Uterus (tissue), 2 donors: ENCODE measurements around the gene TMEM270.

Source experiments
- CTCF ChIP-seq, 4 experiments: fragments of 200-600 bp in 2 of 4; fragments of 450-650 bp in 2 of 4; sonication (generic) in 2 of 4; IDR thresholded peaks; one replicate each; pipeline ENCODE4 v1.5.1; 2016 to 2019; ENCODE audit warnings: antibody characterized with exemption in 4 of 4, mild to moderate bottlenecking in 2 of 4, moderate library complexity in 1 of 4
- POLR2A ChIP-seq, 2 donors: fragments of 450-650 bp; IDR thresholded peaks; one replicate each; pipeline ENCODE4 v1.6.1; 2016; ENCODE audit warnings: antibody characterized with exemption in 2 of 2, mild to moderate bottlenecking in 1 of 2, moderate library complexity in 1 of 2

GRCh38 chr7:73888959-73889358 is 28.0 kb downstream of the TMEM270 start:
- no peak for TF ChIP-seq CTCF (IDR thresholded peaks at IDR 0.05)
- no peak for TF ChIP-seq POLR2A (IDR thresholded peaks at IDR 0.05)
